Endothelial cell of umbilical vein (primary cell): Measurements from ENCODE around the gene SLC35A5. TPM values are rescaled to one million over a fixed set of nuclear protein-coding genes. Genes with fewer than 3 reads are reported as not detected.

Experiments used
- BruUV-seq: library from RNA; stranded (reverse); fragments of 400-500 nt; replicated peaks from 2 replicates; lab custom pipeline; 2021; lab: Mats Ljungman, UMichigan
- CTCF ChIA-PET: fragments of 300-600, 350-600 bp; sonication (Branson Sonifier 250); formaldehyde crosslinking; loops from one replicate; lab custom pipeline; 2021; ENCODE audit warnings: antibody characterized with exemption, inconsistent platforms; lab: Charles Lee
- POLR2A ChIA-PET: fragments of 300-600, 350-600 bp; sonication (Branson Sonifier 250); formaldehyde crosslinking; loops from one replicate; lab custom pipeline; 2021; ENCODE audit warnings: antibody characterized with exemption, inconsistent platforms; lab: Charles Lee
- DNase-seq: peaks from one replicate; pipeline ENCODE4 v3.0.0-alpha.2; 2011; ENCODE audit warnings: low read depth, low spot score
- FAIRE-seq: peaks from 2 replicates; lab custom pipeline; 2011; peaks lifted over from hg19 to GRCh38; lab: Jason Lieb, UNC
- H2AFZ ChIP-seq: 2 replicates; pipeline ENCODE4 v1.6.0; 2012; ENCODE audit warnings: low read depth, low read length, control low read depth, inconsistent platforms
- H3K27ac ChIP-seq: 2 replicates; pipeline ENCODE4 v1.5.1; 2011; ENCODE audit warnings: low read depth, mild to moderate bottlenecking, control low read depth, low read length, moderate library complexity; ENCODE audit not compliant: insufficient read depth
- H3K27me3 ChIP-seq, 2 experiments: 2 replicates each; pipeline versions ENCODE4 v1.6.0 to v1.6.1; 2011; ENCODE audit warnings: low read length in 2 of 2, mixed read lengths in 1 of 2; ENCODE audit not compliant: control insufficient read depth in 2 of 2, insufficient read depth in 2 of 2
- H3K36me3 ChIP-seq, 2 experiments: 2 replicates in 1 of 2; 3 replicates in 1 of 2; pipeline ENCODE4 v1.5.1; 2011; ENCODE audit warnings: low read length in 2 of 2, mild to moderate bottlenecking in 1 of 2, moderate library complexity in 1 of 2; ENCODE audit not compliant: control insufficient read depth in 2 of 2, insufficient read depth in 2 of 2; ENCODE audit errors: extremely low read depth in 1 of 2
- H3K4me1 ChIP-seq: 3 replicates; pipeline ENCODE4 v1.5.1; 2011; ENCODE audit warnings: mild to moderate bottlenecking, low read length; ENCODE audit not compliant: control insufficient read depth, insufficient read depth; ENCODE audit errors: extremely low read depth
- H3K4me2 ChIP-seq: 2 replicates; pipeline ENCODE4 v1.6.1; 2011; ENCODE audit warnings: low read length, control low read depth, mixed read lengths; ENCODE audit not compliant: insufficient read depth
- H3K4me3 ChIP-seq, 3 experiments: fragments of 200-600 bp in 1 of 3; sonication (generic), shearing (Covaris generic) in 1 of 3; replicated peaks in 1 of 3; 2 replicates each; pipeline ENCODE4 v1.5.1; 2011 to 2016; ENCODE audit warnings: control low read depth in 3 of 3, low read length in 3 of 3, mild to moderate bottlenecking in 2 of 3, inconsistent platforms in 1 of 3, low read depth in 1 of 3, moderate library complexity in 1 of 3; ENCODE audit not compliant: insufficient read depth in 1 of 3
- H3K79me2 ChIP-seq: 2 replicates; pipeline ENCODE4 v1.6.0; 2012; ENCODE audit warnings: low read length, inconsistent platforms; ENCODE audit not compliant: control insufficient read depth, insufficient read depth
- H3K9ac ChIP-seq: replicated peaks from 2 replicates; pipeline ENCODE3; 2011; ENCODE audit warnings: low read length, control low read depth; ENCODE audit not compliant: insufficient read depth; ENCODE audit errors: extremely low read depth
- H3K9me1 ChIP-seq: replicated peaks from 3 replicates; pipeline ENCODE4 v1.6.0; 2011; ENCODE audit warnings: mild to moderate bottlenecking, low read length; ENCODE audit not compliant: control insufficient read depth, insufficient read depth; ENCODE audit errors: extremely low read depth
- H3K9me3 ChIP-seq: replicated peaks from 2 replicates; pipeline ENCODE4 v1.5.1; 2012; ENCODE audit warnings: low read length, inconsistent platforms; ENCODE audit not compliant: control insufficient read depth, insufficient read depth
- H4K20me1 ChIP-seq: replicated peaks from 2 replicates; pipeline ENCODE3; 2011; ENCODE audit warnings: mild to moderate bottlenecking, low read length; ENCODE audit not compliant: control insufficient read depth, insufficient read depth; ENCODE audit errors: extremely low read depth
- EZH2 ChIP-seq: IDR thresholded peaks from 2 replicates; pipeline ENCODE4 v1.6.1; 2012; ENCODE audit warnings: borderline replicate concordance, low read depth, mild to moderate bottlenecking, moderate library complexity, low read length, inconsistent platforms; ENCODE audit not compliant: severe bottlenecking
- FOS ChIP-seq: IDR thresholded peaks from 2 replicates; pipeline ENCODE4 v1.6.1; 2011; ENCODE audit warnings: mild to moderate bottlenecking, low read length, moderate library complexity, borderline replicate concordance; ENCODE audit not compliant: insufficient read depth
- GATA2 ChIP-seq: IDR thresholded peaks from 2 replicates; pipeline ENCODE4 v1.7.0; 2011; ENCODE audit warnings: low read depth, mild to moderate bottlenecking, moderate library complexity, mixed read lengths, low read length; ENCODE audit not compliant: insufficient read length, insufficient read depth
- JUN ChIP-seq: IDR thresholded peaks from 2 replicates; pipeline ENCODE4 v1.6.1; 2011; ENCODE audit warnings: borderline replicate concordance, low read depth; ENCODE audit not compliant: insufficient read length, insufficient read depth
- MAX ChIP-seq: IDR thresholded peaks from 2 replicates; pipeline ENCODE4 v1.6.1; 2011; ENCODE audit not compliant: insufficient read depth, insufficient read length
- MYC ChIP-seq: IDR thresholded peaks from one replicate; pipeline ENCODE4 v1.6.1; 2011; ENCODE audit warnings: mild to moderate bottlenecking, low read depth, low read length
- POLR2A ChIP-seq: IDR thresholded peaks from 2 replicates; pipeline ENCODE4 v1.6.1; 2012; ENCODE audit warnings: low read depth, mild to moderate bottlenecking, control low read depth, low read length
- POLR2AphosphoS5 ChIP-seq: IDR thresholded peaks from 2 replicates; pipeline ENCODE4 v1.6.1; 2012; ENCODE audit warnings: low read depth, mild to moderate bottlenecking, control low read depth, low read length, moderate library complexity; ENCODE audit not compliant: insufficient read depth
- dilution Hi-C: fragments of 300-500 bp; cut with MboI; formaldehyde crosslinking; loops from one replicate; pipeline ENCODE4 v1.15.0; 2019; ENCODE audit warnings: low sequenced_read_pairs; ENCODE audit not compliant: extremely low pct_ligation_motif_present
- intact Hi-C: fragments of 100-400 bp; cut with micrococcal nuclease; formaldehyde crosslinking; loops from one replicate; pipeline ENCODE4 v1.10.0; 2022
- polyA plus RNA-seq, 4 experiments: library from polyadenylated mRNA; depleted of rRNA in 3 of 4; stranded (reverse) in 3 of 4; unstranded in 1 of 4; fragments of >200 nt; gene quantifications; 2 replicates each; pipeline versions ENCODE4 v1.2.1 to v1.2.3, GENCODE V29; 2011 to 2012; ENCODE audit warnings: missing spikeins in 1 of 4
- total RNA-seq: library from RNA; stranded (reverse); gene quantifications from 2 replicates; pipeline ENCODE4 v1.2.3, GENCODE V29; 2021
- TF ChIP-seq, protein P1 (sequence below), 2 donors: IDR thresholded peaks; 1 replicate in 1 of 2; 2 replicates in 1 of 2; pipeline ENCODE4 v1.5.1; 2011; ENCODE audit warnings: low read length in 2 of 2, mild to moderate bottlenecking in 2 of 2, moderate library complexity in 2 of 2, control low read depth in 1 of 2, inconsistent platforms in 1 of 2, low read depth in 1 of 2; ENCODE audit not compliant: insufficient read depth in 1 of 2; ENCODE audit errors: extremely low read depth in 1 of 2

Gene SLC35A5
- total and polyA plus RNA-seq, 2 donors (not counting 3 experiments of a cell fraction or from before 2014, with no cell fraction given): 25.1 to 40.1 TPM

GRCh38 chr3:112623717-112624116, 61.9 kb downstream of the SLC35A5 start:
- no peak overlapping the region for H3K9ac ChIP-seq

More at GRCh38 chr3:112623717-112624116, 61.9 kb downstream of the SLC35A5 start:
- ChIA-PET CTCF (no interaction called here), POLR2A (no interaction called here)
- TF ChIP-seq POLR2AphosphoS5: no peak
- no peak for TF ChIP-seq GATA2
- no peak for TF ChIP-seq MAX
- no peak for TF ChIP-seq FOS
- no peak for TF ChIP-seq EZH2
- no peak for TF ChIP-seq POLR2A
- TF ChIP-seq MYC: no peak
- TF ChIP-seq, protein P1, sequence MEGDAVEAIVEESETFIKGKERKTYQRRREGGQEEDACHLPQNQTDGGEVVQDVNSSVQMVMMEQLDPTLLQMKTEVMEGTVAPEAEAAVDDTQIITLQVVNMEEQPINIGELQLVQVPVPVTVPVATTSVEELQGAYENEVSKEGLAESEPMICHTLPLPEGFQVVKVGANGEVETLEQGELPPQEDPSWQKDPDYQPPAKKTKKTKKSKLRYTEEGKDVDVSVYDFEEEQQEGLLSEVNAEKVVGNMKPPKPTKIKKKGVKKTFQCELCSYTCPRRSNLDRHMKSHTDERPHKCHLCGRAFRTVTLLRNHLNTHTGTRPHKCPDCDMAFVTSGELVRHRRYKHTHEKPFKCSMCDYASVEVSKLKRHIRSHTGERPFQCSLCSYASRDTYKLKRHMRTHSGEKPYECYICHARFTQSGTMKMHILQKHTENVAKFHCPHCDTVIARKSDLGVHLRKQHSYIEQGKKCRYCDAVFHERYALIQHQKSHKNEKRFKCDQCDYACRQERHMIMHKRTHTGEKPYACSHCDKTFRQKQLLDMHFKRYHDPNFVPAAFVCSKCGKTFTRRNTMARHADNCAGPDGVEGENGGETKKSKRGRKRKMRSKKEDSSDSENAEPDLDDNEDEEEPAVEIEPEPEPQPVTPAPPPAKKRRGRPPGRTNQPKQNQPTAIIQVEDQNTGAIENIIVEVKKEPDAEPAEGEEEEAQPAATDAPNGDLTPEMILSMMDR (IDR thresholded peaks at IDR 0.05; ENCODE audit: extremely low read depth in 1 of 2, insufficient read depth in 1 of 2, low read depth in 1 of 2, low read length in 2 of 2): no peak
- TF ChIP-seq JUN: no peak
- Histone ChIP-seq H3K79me2 (no peaks in the 10 kb centered on the region), H4K20me1 (no peaks in the 10 kb centered on the region), H3K36me3 (no peaks in the 10 kb centered on the region), H3K9me3 (no peaks in the 10 kb centered on the region), H3K27ac (no peak overlapping the region), H3K27me3 (no peaks in the 10 kb centered on the region), H3K4me1 (peaks cover 33% of the 10 kb centered on the region), H2AFZ (no peak overlapping the region), H3K4me2 (no peak overlapping the region), H3K4me3 (no peak overlapping the region), H3K9me1 (no peaks in the 10 kb centered on the region)
- dilution Hi-C loops (no loop called here), intact Hi-C loops (no loop called here)
- FAIRE-seq (peak; percentile 46), DNase-seq (no peak)
- BruUV-seq: no TSS peak
